MM.1S (cell line): ENCODE data around the gene LMCD1.

Experiments used
- DNase-seq: peaks from one replicate; pipeline ENCODE4 v3.0.0-alpha.2; 2015
- H2AFZ ChIP-seq: fragments of 300-600 bp; sonication (generic); 2 replicates; pipeline ENCODE4 v1.6.0; 2016; ENCODE audit warnings: antibody characterized with exemption, low read length
- H3F3A ChIP-seq: fragments of 300-600 bp; sonication (generic); 2 replicates; pipeline ENCODE4 v1.6.1; 2016; ENCODE audit warnings: mild to moderate bottlenecking, antibody characterized with exemption, low read length, moderate library complexity, mixed read lengths; ENCODE audit not compliant: insufficient read depth
- H3K27ac ChIP-seq: fragments of 300-600 bp; sonication (generic); 2 replicates; pipeline ENCODE4 v1.5.1; 2016; ENCODE audit warnings: mild to moderate bottlenecking, low read length
- H3K27me3 ChIP-seq: fragments of 300-600 bp; sonication (generic); replicated peaks from 2 replicates; pipeline ENCODE4 v1.6.0; 2016; ENCODE audit warnings: low read length; ENCODE audit not compliant: insufficient read depth
- H3K36me3 ChIP-seq: fragments of 300-600 bp; sonication (generic); replicated peaks from 2 replicates; pipeline ENCODE4 v1.6.1; 2016; ENCODE audit warnings: mild to moderate bottlenecking, low read length, mixed read lengths; ENCODE audit not compliant: insufficient read depth
- H3K4me1 ChIP-seq: fragments of 300-600 bp; sonication (generic); 2 replicates; pipeline ENCODE4 v1.6.1; 2016; ENCODE audit warnings: low read length, mixed read lengths
- H3K4me2 ChIP-seq: fragments of 300-600 bp; sonication (generic); 2 replicates; pipeline ENCODE4 v1.6.0; 2016; ENCODE audit warnings: low read depth, low read length
- H3K4me3 ChIP-seq: fragments of 300-600 bp; sonication (generic); 2 replicates; pipeline ENCODE4 v1.5.1; 2016; ENCODE audit warnings: low read length, mixed read lengths
- H3K79me2 ChIP-seq: fragments of 300-600 bp; sonication (generic); 2 replicates; pipeline ENCODE4 v1.6.1; 2016; ENCODE audit warnings: mixed run types, low read length, mixed read lengths
- H3K9ac ChIP-seq: fragments of 300-600 bp; sonication (generic); 2 replicates; pipeline ENCODE4 v1.6.1; 2016; ENCODE audit warnings: low read length, mixed read lengths
- H3K9me2 ChIP-seq: fragments of 300-600 bp; sonication (generic); replicated peaks from 2 replicates; pipeline ENCODE4 v1.6.1; 2016; ENCODE audit warnings: mild to moderate bottlenecking, low read length, mixed read lengths; ENCODE audit not compliant: insufficient read depth
- H3K9me3 ChIP-seq: fragments of 300-600 bp; sonication (generic); replicated peaks from 2 replicates; pipeline ENCODE4 v1.6.1; 2016; ENCODE audit warnings: mild to moderate bottlenecking, low read length, mixed read lengths; ENCODE audit not compliant: insufficient read depth
- H4K20me1 ChIP-seq: fragments of 300-600 bp; sonication (generic); 2 replicates; pipeline ENCODE4 v1.6.1; 2016; ENCODE audit warnings: mild to moderate bottlenecking, low read length, moderate library complexity, mixed read lengths; ENCODE audit not compliant: insufficient read depth
- CTCF ChIP-seq: fragments of 300-600 bp; sonication (generic); IDR thresholded peaks from 2 replicates; pipeline ENCODE4 v1.5.1; 2016; ENCODE audit warnings: antibody characterized with exemption, low read length, mixed read lengths
- EZH2 ChIP-seq: fragments of 300-600 bp; sonication (generic); optimal IDR thresholded peaks from 2 replicates; pipeline ENCODE3; 2017; ENCODE audit warnings: low read depth, mild to moderate bottlenecking, antibody characterized with exemption, low read length, mixed read lengths
- EZH2phosphoT487 ChIP-seq: fragments of 300-600 bp; sonication (generic); IDR thresholded peaks from 2 replicates; pipeline ENCODE4 v1.6.1; 2018; ENCODE audit warnings: antibody characterized with exemption, low read length

LMCD1 gene

GRCh38 chr3:8512234-8512633, 10.6 kb downstream of the LMCD1 start:
- no peak overlapping the region for H3K9ac ChIP-seq
- H3K9me3 ChIP-seq = no peaks in the 10 kb centered on the region
- no peak for DNase-seq
- no peaks in the 10 kb centered on the region for H3K4me1 ChIP-seq
- H3K79me2 ChIP-seq = no peaks in the 10 kb centered on the region
- no peak overlapping the region for H3K4me3 ChIP-seq
- H3K4me2 ChIP-seq = no peak overlapping the region
- no peaks in the 10 kb centered on the region for H3K27me3 ChIP-seq
- H3F3A ChIP-seq = no peaks in the 10 kb centered on the region
- H3K27ac ChIP-seq = no peak overlapping the region
- H3K36me3 ChIP-seq = no peaks in the 10 kb centered on the region
- no peaks in the 10 kb centered on the region for H3K9me2 ChIP-seq
- no peak for TF ChIP-seq EZH2phosphoT487
- TF ChIP-seq EZH2 = no peak
- TF ChIP-seq CTCF = no peak
- no peak overlapping the region for H2AFZ ChIP-seq
- no peaks in the 10 kb centered on the region for H4K20me1 ChIP-seq

- Histone ChIP-seq H4K20me1 (no peaks in the 10 kb centered on the region), H3K27me3 (no peaks in the 10 kb centered on the region), H3K9me3 (no peaks in the 10 kb centered on the region), H3K4me1 (no peaks in the 10 kb centered on the region), H3K9me2 (no peaks in the 10 kb centered on the region), H3K79me2 (no peaks in the 10 kb centered on the region), H3F3A (no peaks in the 10 kb centered on the region), H3K36me3 (no peaks in the 10 kb centered on the region), H3K4me2 (no peak overlapping the region), H3K4me3 (no peak overlapping the region), H3K27ac (no peak overlapping the region), H3K9ac (no peak overlapping the region), H2AFZ (no peak overlapping the region)
- DNase-seq = no peak
- TF ChIP-seq EZH2phosphoT487 = no peak
- TF ChIP-seq EZH2 = no peak
- TF ChIP-seq CTCF = no peak
These were observed 14.5 kb downstream of the LMCD1 start for GRCh38 chr3:8516047-8516661.

GRCh38 chr3:8516783-8517182, 15.2 kb downstream of the LMCD1 start:
- H3K9ac ChIP-seq = no peak overlapping the region
- H3K9me3 ChIP-seq = no peaks in the 10 kb centered on the region
- H3K4me1 ChIP-seq = no peaks in the 10 kb centered on the region

More at GRCh38 chr3:8516783-8517182, 15.2 kb downstream of the LMCD1 start:
- H3K79me2 ChIP-seq = no peaks in the 10 kb centered on the region
- H4K20me1 ChIP-seq = no peaks in the 10 kb centered on the region
- H3K4me2 ChIP-seq = no peak overlapping the region
- no peak overlapping the region for H2AFZ ChIP-seq
- no peak overlapping the region for H3K4me3 ChIP-seq
- no peak overlapping the region for H3K27ac ChIP-seq
- no peaks in the 10 kb centered on the region for H3K9me2 ChIP-seq
- TF ChIP-seq CTCF (no peak), EZH2 (no peak), EZH2phosphoT487 (no peak)
- DNase-seq = no peak
- no peaks in the 10 kb centered on the region for H3K36me3 ChIP-seq
- H3F3A ChIP-seq = no peaks in the 10 kb centered on the region
- no peaks in the 10 kb centered on the region for H3K27me3 ChIP-seq
